HL-60/S4 treated with retinoic acid at 250 ng/mL for 4 days and 3 days (cell line): ENCODE results near the gene HOXB5.

Experiments used
- in situ Hi-C: fragments of 300-500 bp; cut with MboI; formaldehyde crosslinking; loops from 2 replicates; pipeline ENCODE4 v1.7.0; 2022; ENCODE audit warnings: low sequenced_read_pairs

The HOXB5 gene

GRCh38 chr17:48593126-48593829 lies at the start of gene HOXB5:
TSS of gene HOXB5 (minus strand) at chr17:48593779. CDS start at chr17:48593682, 97 bp downstream.
- in situ Hi-C loops = no loop called here

GRCh38 chr17:48642843-48643696 lies 49.5 kb upstream of the HOXB5 start:
- in situ Hi-C loops = no loop called here

GRCh38 chr17:48642059-48642842 lies 48.7 kb upstream of the HOXB5 start:
- in situ Hi-C loops = no loop called here

GRCh38 chr17:48641541-48642058 lies 48.0 kb upstream of the HOXB5 start:
- in situ Hi-C loops = no loop called here

GRCh38 chr17:48640858-48641180 lies 47.2 kb upstream of the HOXB5 start:
- in situ Hi-C loops = no loop called here

GRCh38 chr17:48639982-48640857 lies 46.6 kb upstream of the HOXB5 start:
- in situ Hi-C loops = no loop called here

GRCh38 chr17:48639136-48639535 lies 45.6 kb upstream of the HOXB5 start:
- in situ Hi-C loops = no loop called here

GRCh38 chr17:48637323-48638260 lies 44.0 kb upstream of the HOXB5 start:
- in situ Hi-C loops = no loop called here

- in situ Hi-C loops = no loop called here
Measured at GRCh38 chr17:48636177-48637018, 42.8 kb upstream of the HOXB5 start.

GRCh38 chr17:48634493-48635208 lies 41.1 kb upstream of the HOXB5 start:
- in situ Hi-C loops = no loop called here

GRCh38 chr17:48633266-48633677 lies 39.7 kb upstream of the HOXB5 start:
- in situ Hi-C loops = no loop called here

- in situ Hi-C loops = no loop called here
Measured at GRCh38 chr17:48632579-48633265, 39.1 kb upstream of the HOXB5 start.

- in situ Hi-C loops = no loop called here
Measured at GRCh38 chr17:48631693-48632578, 38.4 kb upstream of the HOXB5 start.

GRCh38 chr17:48630925-48631692 lies 37.5 kb upstream of the HOXB5 start:
- in situ Hi-C loops = no loop called here
